OCI-LY3 (cell line): Measurements from ENCODE around the gene MAN1A1.
"Not testable (repeated sequence)": the region's sequence is repeated elsewhere in the genome, so short reads cannot be mapped to it uniquely, and the experiment has no call there.

Experiments used
- H2AFZ ChIP-seq: fragments of 200-600, 300-600 bp; shearing (Covaris generic); 2 replicates; pipeline ENCODE4 v1.6.0; 2014; ENCODE audit warnings: antibody characterized with exemption, low read depth, low read length
- H3K27ac ChIP-seq: fragments of 200-600, 300-600 bp; sonication (generic); 2 replicates; pipeline ENCODE4 v1.5.1; 2014; ENCODE audit warnings: mild to moderate bottlenecking, low read length, moderate library complexity, mixed read lengths
- H3K27me3 ChIP-seq: fragments of 200-600, 300-600 bp; sonication (generic); 2 replicates; pipeline ENCODE4 v1.6.1; 2014; ENCODE audit warnings: low read depth, low read length, mixed read lengths
- H3K36me3 ChIP-seq: fragments of 200-600, 300-600 bp; sonication (generic); replicated peaks from 2 replicates; pipeline ENCODE3; 2014; ENCODE audit warnings: low read depth, low read length, mixed read lengths
- H3K4me1 ChIP-seq: fragments of 300-600, 200-600 bp; sonication (generic); 2 replicates; pipeline ENCODE4 v1.6.1; 2014; ENCODE audit warnings: low read length, mixed read lengths
- H3K4me2 ChIP-seq: fragments of 200-600, 300-600 bp; sonication (generic); 2 replicates; pipeline ENCODE4 v1.6.1; 2014; ENCODE audit warnings: low read length, mixed read lengths
- H3K4me3 ChIP-seq: fragments of 300-600, 200-600 bp; sonication (generic); 2 replicates; pipeline ENCODE4 v1.5.1; 2014; ENCODE audit warnings: antibody characterized with exemption, mild to moderate bottlenecking, low read length, moderate library complexity
- H3K79me2 ChIP-seq: fragments of 300-600, 200-600 bp; shearing (Covaris generic); 2 replicates; pipeline ENCODE4 v1.6.1; 2014; ENCODE audit warnings: mild to moderate bottlenecking, low read length, mixed read lengths
- H3K9ac ChIP-seq: fragments of 300-600, 200-600 bp; shearing (Covaris generic); 2 replicates; pipeline ENCODE4 v1.6.0; 2014; ENCODE audit warnings: mild to moderate bottlenecking, low read length, moderate library complexity
- H3K9me3 ChIP-seq: fragments of 200-600, 300-600 bp; shearing (Covaris generic); 2 replicates; pipeline ENCODE4 v1.6.1; 2014; ENCODE audit warnings: low read length, mixed read lengths; ENCODE audit not compliant: insufficient read depth
- H4K20me1 ChIP-seq: fragments of 200-600, 300-600 bp; sonication (generic); 2 replicates; pipeline ENCODE4 v1.6.1; 2016; ENCODE audit warnings: low read length, mixed read lengths; ENCODE audit not compliant: insufficient read depth
- EZH2phosphoT487 ChIP-seq: fragments of 200-600 bp; shearing (Covaris generic); IDR thresholded peaks from 2 replicates; pipeline ENCODE4 v1.6.1; 2018; ENCODE audit warnings: antibody characterized with exemption, mixed run types, low read depth
- TF ChIP-seq, protein P1 (sequence below): fragments of 200-600, 300-600 bp; sonication (generic); IDR thresholded peaks from 2 replicates; pipeline ENCODE4 v1.5.1; 2014; ENCODE audit warnings: antibody characterized with exemption, low read length, low read depth

Gene MAN1A1

DNA sequence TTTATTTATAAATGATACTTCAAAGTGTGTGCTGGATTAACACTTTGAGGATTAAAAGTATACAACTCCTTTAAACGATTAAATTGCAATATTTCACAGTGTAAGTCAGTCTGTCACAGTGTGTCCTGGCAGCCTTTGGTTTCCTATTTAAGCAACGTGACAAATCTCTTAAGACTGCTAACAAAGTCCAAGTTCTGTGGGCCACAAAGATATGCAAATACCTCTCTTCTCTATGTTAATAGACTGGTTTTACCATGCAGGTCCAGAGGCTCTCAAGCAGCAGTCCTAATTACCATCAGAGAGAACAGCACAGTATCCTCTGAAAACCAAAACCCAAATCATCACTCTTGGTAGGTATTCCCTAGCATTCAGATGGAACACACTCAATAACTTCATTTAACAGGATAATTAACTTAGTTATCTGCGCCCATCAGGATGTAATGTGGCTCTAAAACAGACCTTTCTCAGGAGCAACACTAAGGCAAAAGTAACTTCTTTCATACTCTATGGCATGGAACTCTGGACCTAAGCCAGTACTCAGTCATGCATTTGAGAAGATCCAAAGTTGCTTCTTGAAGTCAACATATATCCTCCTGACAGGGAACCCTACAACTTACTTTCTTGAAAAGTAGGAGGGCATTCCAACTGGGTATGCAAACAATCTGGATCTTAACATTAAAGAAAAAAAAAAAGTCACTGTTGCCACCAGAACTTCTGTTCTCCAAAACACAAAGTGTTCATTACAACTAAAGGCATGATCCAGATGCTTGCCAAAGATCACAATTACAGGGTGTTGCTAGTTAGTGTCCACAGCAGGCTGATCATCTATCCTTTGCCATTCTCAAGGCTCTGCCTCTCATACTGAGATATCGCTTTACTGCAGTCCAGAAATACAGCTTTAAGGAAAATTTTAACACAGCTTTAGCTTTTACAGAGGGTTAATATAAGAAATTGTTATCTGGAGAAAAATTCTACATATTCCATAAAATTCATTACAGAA lies 53.2 kb downstream of the MAN1A1 start:
- Histone ChIP-seq H3K9me3 (no peaks in the 10 kb centered on the region), H3K27me3 (no peaks in the 10 kb centered on the region), H3K4me2 (no peak overlapping the region), H2AFZ (no peak overlapping the region), H4K20me1 (no peaks in the 10 kb centered on the region), H3K4me1 (no peaks in the 10 kb centered on the region), H3K4me3 (no peak overlapping the region), H3K79me2 (no peaks in the 10 kb centered on the region), H3K9ac (no peak overlapping the region), H3K27ac (no peak overlapping the region), H3K36me3 (no peaks in the 10 kb centered on the region)
- no peak for TF ChIP-seq EZH2phosphoT487
- TF ChIP-seq, protein P1, sequence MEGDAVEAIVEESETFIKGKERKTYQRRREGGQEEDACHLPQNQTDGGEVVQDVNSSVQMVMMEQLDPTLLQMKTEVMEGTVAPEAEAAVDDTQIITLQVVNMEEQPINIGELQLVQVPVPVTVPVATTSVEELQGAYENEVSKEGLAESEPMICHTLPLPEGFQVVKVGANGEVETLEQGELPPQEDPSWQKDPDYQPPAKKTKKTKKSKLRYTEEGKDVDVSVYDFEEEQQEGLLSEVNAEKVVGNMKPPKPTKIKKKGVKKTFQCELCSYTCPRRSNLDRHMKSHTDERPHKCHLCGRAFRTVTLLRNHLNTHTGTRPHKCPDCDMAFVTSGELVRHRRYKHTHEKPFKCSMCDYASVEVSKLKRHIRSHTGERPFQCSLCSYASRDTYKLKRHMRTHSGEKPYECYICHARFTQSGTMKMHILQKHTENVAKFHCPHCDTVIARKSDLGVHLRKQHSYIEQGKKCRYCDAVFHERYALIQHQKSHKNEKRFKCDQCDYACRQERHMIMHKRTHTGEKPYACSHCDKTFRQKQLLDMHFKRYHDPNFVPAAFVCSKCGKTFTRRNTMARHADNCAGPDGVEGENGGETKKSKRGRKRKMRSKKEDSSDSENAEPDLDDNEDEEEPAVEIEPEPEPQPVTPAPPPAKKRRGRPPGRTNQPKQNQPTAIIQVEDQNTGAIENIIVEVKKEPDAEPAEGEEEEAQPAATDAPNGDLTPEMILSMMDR, result no peak

DNA sequence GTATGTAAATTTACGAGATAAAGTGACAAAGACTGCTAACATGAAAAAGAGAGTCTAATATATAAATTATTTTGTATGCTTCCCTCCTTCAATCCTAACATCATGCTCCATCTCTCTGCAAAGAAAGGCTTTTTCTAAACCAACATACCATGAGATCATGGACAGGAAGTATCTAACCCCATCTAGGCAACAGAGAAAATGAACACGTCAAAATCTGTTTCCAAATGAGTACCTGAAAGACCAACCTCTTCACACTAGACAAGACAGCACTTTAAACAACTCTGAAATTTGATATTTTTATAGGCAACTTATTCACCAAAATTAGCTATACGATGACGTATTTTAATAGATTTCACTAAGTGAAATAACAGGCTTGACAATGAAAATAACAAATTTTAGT lies 54.6 kb downstream of the MAN1A1 start:
- Histone ChIP-seq H3K4me3 (no peak overlapping the region), H3K79me2 (no peaks in the 10 kb centered on the region), H3K4me2 (no peak overlapping the region), H3K27me3 (no peaks in the 10 kb centered on the region), H3K27ac (no peak overlapping the region), H3K36me3 (no peaks in the 10 kb centered on the region), H2AFZ (no peak overlapping the region), H3K4me1 (no peaks in the 10 kb centered on the region), H3K9me3 (no peaks in the 10 kb centered on the region), H4K20me1 (no peaks in the 10 kb centered on the region), H3K9ac (no peak overlapping the region)
- TF ChIP-seq, protein P1, result no peak
- TF ChIP-seq EZH2phosphoT487, result no peak

- H4K20me1 ChIP-seq, H3K4me3 ChIP-seq, H3K9me3 ChIP-seq, H3K27me3 ChIP-seq, H3K36me3 ChIP-seq, H3K27ac ChIP-seq, H3K4me1 ChIP-seq, H3K79me2 ChIP-seq, H2AFZ ChIP-seq, H3K9ac ChIP-seq, H3K4me2 ChIP-seq: not testable (repeated sequence)
Measured at GRCh38 chr6:119291060-119291459, 58.5 kb downstream of the MAN1A1 start.

- H3K36me3 ChIP-seq, result no peaks in the 10 kb centered on the region
- no peaks in the 10 kb centered on the region for H3K27me3 ChIP-seq
- H3K4me2 ChIP-seq, result no peak overlapping the region
- no peak overlapping the region for H2AFZ ChIP-seq
- H3K9me3 ChIP-seq, result no peaks in the 10 kb centered on the region
- no peaks in the 10 kb centered on the region for H3K4me1 ChIP-seq
- TF ChIP-seq, protein P1, result no peak
- no peak for TF ChIP-seq EZH2phosphoT487
- H3K9ac ChIP-seq, result no peak overlapping the region
- no peak overlapping the region for H3K4me3 ChIP-seq
- no peaks in the 10 kb centered on the region for H4K20me1 ChIP-seq
- no peak overlapping the region for H3K27ac ChIP-seq
- H3K79me2 ChIP-seq, result no peaks in the 10 kb centered on the region
Measured at GRCh38 chr6:119290306-119290705, 59.3 kb downstream of the MAN1A1 start.
